ENCODE data around the gene THBS2. TPM values are rescaled to one million over a fixed set of nuclear protein-coding genes. Genes with fewer than 3 reads are reported as not detected.
A peak's percentile ranks its signal among the peaks of the same experiment; 100 is the strongest.

THBS2 gene
- total RNA-seq, 1 experiment from 2014 or later = 0.39 TPM

- H3K4me2 ChIP-seq (ENCODE audit: low read length) = peak overlapping the region; percentile 78
- peak overlapping the region; percentile 1 for H2AFZ ChIP-seq (ENCODE audit: low read depth, low read length, poor library complexity, severe bottlenecking)
- CTCF ChIA-PET = no interaction called here
- H4K20me1 ChIP-seq (ENCODE audit: insufficient read depth) = no peaks in the 10 kb centered on the region
- H3K36me3 ChIP-seq (ENCODE audit: control insufficient read depth in 1 of 2, insufficient read depth in 2 of 2, low read length in 2 of 2) = no peaks in the 10 kb centered on the region
- TF ChIP-seq ELF1 (IDR thresholded peaks at IDR 0.05; ENCODE audit: borderline replicate concordance, low read depth) (no peak), RAD21 (IDR thresholded peaks at IDR 0.05; ENCODE audit: low read depth) (no peak), EGR1 (IDR thresholded peaks at IDR 0.05; ENCODE audit: low read depth) (no peak), ZNF274 (IDR thresholded peaks at IDR 0.05; ENCODE audit: low read depth, low read length) (no peak), EZH2 (IDR thresholded peaks at IDR 0.05) (no peak), SIN3A (IDR thresholded peaks at IDR 0.05; ENCODE audit: low read depth) (no peak), CTCF (IDR thresholded peaks at IDR 0.05 in 2 of 3, conservative IDR thresholded peaks at IDR 0.05 in 1 of 3; ENCODE audit: borderline replicate concordance in 1 of 3, insufficient read depth in 1 of 3, low read depth in 2 of 3, low read length in 2 of 3) (no peak), POLR2A (IDR thresholded peaks at IDR 0.05; ENCODE audit: borderline replicate concordance, extremely low read depth, insufficient read depth, insufficient read length) (no peak), YY1 (IDR thresholded peaks at IDR 0.05; ENCODE audit: extremely low read depth, insufficient replicate concordance, low read depth, low read length) (no peak), ZBTB33 (IDR thresholded peaks at IDR 0.05; ENCODE audit: extremely low read depth, insufficient replicate concordance, low read length) (no peak), FOSL1 (IDR thresholded peaks at IDR 0.05; ENCODE audit: low read depth) (no peak), REST (IDR thresholded peaks at IDR 0.05; ENCODE audit: low read depth) (no peak), TCF7L2 (IDR thresholded peaks at IDR 0.05; ENCODE audit: borderline replicate concordance, extremely low read depth, insufficient read depth, insufficient read length) (no peak), SP1 (IDR thresholded peaks at IDR 0.05; ENCODE audit: low read depth) (no peak), CEBPB (IDR thresholded peaks at IDR 0.05; ENCODE audit: low read depth) (no peak), MAX (IDR thresholded peaks at IDR 0.05) (no peak), ZFX (IDR thresholded peaks at IDR 0.05) (no peak), JUND (IDR thresholded peaks at IDR 0.05) (no peak)
- DNase-seq (ENCODE audit: low read depth, low spot score) = no peak
- BruUV-seq (replicated peaks) = TSS peak; percentile 69
- no peak overlapping the region for H3K4me3 ChIP-seq (replicated peaks in 1 of 2; ENCODE audit: low read depth in 1 of 2, low read length in 2 of 2)
- intact Hi-C loops (cut with micrococcal nuclease) = no loop called here
- no peak overlapping the region for H3K27ac ChIP-seq (ENCODE audit: low read depth, low read length)
- H3K4me1 ChIP-seq (ENCODE audit: control insufficient read depth in 1 of 2, insufficient read depth in 2 of 2, low read length in 2 of 2) = peaks cover 24 to 66% of the 10 kb centered on the region in 2 experiments
- H3K27me3 ChIP-seq (ENCODE audit: insufficient read depth, low read length) = no peaks in the 10 kb centered on the region
- H3K9me2 ChIP-seq (ENCODE audit: insufficient read depth) = no peaks in the 10 kb centered on the region
- POLR2A ChIA-PET = no interaction called here
- no peaks in the 10 kb centered on the region for H3K9me3 ChIP-seq (ENCODE audit: control insufficient read depth in 1 of 2, insufficient read depth in 1 of 2, low read depth in 1 of 2, low read length in 2 of 2)
- H3K79me2 ChIP-seq (ENCODE audit: insufficient read depth, low read length) = no peaks in the 10 kb centered on the region
- RAD21 ChIA-PET (ENCODE audit: low non-redundant PET in 1 of 2, low total read pairs in 2 of 2, uncharacterized antibody in 2 of 2, unreplicated experiment in 2 of 2) = no interaction called here
- peak overlapping the region; percentile 49 for H3K9ac ChIP-seq (ENCODE audit: low read length)
- no peak for ATAC-seq
These were observed 84.9 kb downstream of the THBS2 start for GRCh38 chr6:169168706-169169105.

Measured in HCT116 (cell line).